IPS DF 19.7 (cell line): Measurements from ENCODE around the gene PXMP4.

Source experiments
- DNase-seq: peaks from one replicate; pipeline ENCODE4 v3.0.0-alpha.2; 2013; ENCODE audit warnings: low read depth, low spot score

Gene PXMP4

DNA sequence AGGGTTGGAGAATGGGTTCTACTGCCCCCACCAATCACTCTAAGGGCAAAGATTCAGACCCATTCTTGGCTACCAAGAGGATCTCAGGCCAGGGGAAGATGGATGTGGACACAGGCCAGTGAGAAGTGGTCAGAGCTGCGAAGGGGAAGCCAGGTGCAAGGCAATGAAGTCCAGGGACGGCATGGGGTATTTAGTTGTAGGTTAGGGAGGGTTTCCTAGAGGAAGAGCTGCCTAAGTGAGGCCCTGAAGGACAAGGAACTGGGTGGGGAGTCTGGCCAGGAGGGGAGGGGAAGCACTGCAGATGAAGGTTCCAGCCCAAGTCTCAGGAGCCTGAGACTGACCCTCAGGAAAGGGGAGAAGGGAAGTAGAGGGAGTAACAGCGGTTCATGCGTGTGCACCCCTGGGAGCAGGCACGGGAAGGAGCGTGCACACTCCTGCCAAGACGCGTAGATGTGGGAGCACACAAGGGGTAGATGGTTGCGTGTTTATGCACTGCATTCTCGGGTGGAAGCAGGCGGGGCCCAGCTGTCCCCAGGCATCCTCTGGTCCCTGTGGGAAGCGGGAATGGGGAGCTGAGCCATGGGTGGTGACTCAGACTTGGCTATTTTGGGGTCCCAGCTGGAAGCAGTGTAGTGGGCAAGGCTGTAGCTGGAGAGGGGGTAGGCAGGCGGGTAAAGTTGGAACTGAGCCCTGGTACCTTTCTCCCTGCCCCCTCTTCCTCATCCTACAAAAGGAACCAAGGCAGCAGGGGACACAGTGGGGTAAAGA lies 50.1 kb downstream of the PXMP4 start:
- no peak for DNase-seq

DNA sequence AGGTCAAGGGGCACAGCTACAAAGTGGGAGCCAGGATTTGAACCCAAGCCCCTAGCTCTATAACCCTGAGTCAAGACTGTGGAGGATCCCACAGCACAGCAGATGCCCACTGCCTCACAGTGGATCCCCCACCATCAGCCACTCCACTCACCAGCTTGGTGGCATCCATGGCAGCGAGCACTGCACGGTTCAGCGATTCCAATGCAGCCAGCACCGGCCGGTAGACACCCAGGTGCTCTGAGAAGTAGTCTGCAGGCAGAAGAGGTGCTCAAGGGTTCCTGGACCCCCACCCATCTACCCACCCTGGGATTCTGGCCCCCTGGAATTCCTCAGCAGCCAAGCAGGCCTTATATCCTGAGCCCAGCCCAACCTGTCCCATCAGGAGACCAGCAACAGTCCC lies 50.9 kb downstream of the PXMP4 start:
- no peak for DNase-seq

DNA sequence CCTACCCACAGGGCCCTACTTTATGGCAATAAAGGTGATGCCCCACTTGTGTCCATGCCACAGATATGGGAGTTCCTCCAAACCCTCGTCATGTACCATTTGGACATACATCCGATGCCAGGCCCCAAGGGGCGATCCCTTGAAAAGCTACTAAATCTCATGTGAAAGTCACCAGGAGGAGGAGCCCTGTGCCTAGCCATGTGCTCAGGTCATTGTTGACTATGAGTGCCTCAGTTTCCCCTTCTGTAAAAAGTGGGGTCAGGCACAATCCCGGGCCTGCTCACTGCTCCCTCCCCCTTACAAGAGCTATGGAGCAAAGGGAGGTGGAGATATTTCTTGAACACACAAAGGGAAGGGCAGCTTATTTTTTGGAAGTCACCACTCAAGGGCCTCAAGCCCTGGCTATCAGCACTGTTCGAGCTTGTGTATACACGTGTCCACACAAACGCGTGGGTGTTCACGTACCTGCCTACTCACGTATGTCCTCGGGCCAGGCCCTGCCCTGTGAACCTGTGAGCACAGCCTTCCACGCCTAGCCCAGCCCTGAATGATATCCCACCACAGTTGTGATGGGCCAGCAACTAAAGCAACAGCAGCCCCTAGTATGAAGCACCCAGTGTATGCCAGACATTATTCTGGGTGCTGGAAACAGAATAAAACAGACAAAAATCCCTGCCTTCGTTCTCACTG lies 51.5 kb downstream of the PXMP4 start:
- DNase-seq = no peak

DNA sequence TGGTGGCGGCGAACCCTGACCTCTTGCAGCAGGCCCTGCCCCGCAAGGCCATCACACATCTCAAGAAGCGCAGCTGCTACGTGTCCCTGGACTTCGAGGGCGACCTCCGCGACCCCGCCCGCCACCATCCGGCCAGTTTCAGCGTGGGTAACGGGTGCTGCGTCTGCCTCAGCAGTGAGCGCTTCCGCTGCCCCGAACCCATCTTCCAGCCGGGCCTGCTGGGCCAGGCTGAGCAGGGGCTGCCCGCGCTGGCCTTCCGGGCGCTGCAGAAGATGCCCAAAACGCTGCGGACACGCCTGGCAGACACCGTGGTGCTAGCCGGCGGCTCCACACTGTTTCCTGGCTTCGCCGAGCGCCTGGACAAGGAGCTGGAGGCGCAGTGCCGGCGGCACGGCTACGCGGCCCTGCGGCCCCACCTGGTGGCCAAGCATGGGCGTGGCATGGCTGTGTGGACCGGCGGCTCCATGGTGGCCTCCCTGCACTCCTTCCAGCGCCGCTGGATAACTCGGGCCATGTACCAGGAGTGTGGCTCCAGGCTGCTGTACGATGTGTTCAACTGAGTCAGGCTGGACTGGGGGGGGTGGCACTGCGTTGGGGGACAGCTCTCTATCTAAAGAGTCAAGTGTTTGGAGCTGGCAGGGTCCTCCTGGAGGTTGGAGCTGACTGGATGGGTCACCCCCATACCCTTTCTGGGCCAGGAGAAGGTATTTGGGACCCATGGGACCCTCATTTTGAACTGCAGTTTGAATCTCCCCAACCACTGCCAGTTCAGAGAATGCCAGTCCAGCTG lies 52.2 kb downstream of the PXMP4 start:
- no peak for DNase-seq

DNA sequence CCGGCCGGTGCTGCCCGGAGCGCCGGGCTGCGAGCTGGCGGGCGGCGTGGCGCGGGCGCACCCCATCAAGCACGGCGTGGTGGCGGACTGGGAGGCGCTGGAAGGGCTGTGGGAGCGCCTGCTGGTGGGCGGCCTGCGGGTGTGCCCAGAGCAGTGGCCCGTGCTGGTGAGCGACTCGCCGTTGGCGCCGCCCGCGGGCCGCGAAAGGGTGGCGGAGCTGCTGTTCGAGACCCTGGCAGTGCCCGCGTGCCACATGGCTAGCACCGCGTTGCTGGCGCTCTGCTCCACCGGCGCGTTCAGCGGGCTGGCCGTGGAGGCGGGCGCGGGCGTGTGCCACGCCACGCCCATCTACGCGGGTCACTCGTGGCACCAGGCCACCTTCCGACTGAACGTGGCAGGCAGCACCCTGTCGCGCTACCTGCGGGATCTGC lies 52.9 kb downstream of the PXMP4 start:
- no peak for DNase-seq

DNA sequence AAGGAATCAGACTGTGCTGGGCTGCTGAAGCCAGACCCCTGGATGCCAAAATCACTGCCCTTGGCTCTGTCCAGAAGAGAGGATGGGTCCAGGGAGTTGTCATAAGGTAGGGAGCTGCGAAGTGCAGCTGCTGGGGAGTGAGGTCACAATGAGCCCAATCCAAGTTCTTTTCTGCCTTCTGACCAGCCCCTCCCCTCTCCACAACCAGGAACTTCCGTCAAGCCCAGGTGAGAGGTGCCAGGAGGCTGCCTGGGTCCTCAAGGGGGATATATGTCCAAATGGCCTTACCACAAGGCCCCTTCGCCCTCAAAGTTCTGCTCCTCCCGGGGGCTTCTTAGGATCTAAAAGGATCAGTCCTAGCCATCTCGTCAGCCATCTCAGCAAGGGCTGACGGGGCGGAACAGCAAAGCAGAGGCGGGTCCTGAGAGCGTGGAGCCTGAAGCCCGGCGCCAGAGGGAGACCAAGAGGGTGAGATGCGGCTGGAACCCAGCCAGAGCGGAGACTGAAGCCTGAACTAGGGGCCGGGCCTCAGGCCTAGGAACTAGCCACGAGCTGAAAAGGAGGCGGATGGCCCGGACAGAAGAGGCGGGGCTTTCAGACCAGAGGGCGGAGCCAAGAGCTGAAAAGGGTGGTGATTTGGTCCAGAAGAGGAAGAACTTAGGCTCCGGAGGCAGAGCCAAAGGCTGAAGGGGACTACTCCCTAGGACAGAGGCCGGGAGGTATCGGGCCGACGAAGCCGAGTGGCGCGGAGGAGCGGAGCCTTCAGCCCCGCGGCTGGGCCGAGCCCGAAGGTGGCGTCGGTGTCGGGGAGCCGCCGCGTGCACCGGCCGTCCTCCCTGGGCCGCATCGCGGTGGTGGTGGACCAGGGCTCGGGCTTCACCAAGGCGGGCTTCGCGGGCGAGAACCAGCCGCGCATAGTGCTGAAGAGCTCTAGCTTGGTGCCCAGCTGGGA lies 53.5 kb downstream of the PXMP4 start, which contains the start of gene ACTL10:
TSS of gene ACTL10 (plus strand) at position 651 of the 952 bp plus-strand sequence. CDS start 555 bp downstream, outside the sequence.
- DNase-seq = peak; percentile 81

DNA sequence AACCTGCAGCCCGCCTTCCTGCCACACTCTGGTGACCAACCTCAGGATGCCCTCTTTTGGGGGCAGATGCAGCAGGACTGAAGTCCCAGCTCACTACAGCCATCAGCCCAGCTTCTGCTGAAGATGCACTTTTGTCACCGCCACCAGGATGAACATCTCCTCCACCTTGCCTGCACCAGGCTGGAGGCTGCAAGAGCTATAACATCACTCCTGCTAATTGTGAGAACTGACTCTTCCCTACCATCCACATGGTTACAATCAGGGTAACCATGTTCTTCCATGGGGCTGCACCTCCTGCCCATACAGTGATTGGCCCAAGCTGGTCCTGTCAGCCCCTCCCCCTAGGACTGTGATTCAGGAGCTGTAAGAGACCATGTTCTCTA lies 55.4 kb downstream of the PXMP4 start:
- DNase-seq = no peak

DNA sequence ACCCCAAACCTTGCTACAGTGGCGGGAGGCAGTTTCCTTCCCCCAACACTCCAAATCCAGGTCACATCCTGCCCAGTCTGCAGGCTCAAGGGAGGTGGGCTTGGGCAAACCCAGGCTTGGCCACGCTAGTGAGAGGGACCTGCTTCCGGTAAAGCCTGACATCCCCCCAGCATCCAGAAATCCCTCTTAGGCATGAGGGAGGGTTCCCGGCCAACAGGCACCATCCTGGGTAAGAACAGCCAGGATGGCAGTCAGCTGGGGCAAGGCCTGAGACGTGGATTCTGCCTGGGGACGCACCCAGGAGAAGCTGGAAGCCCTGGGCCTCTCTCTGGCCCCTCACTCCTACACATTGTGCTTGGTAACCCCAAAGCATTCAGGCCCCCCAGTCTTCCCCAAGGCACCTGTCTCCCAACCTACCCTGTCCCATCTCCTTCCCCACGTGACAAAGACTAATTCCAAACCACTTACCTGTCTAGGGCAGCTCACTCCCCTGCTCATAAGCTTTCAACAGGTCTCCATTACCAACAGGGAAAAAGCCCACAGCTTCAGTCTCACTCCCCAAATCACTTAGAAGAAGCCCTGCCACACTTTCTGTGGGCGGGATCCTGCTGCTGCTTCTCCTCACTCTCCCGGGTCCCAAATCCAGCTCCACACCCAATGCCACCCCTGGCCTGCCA lies 55.9 kb downstream of the PXMP4 start:
- DNase-seq = no peak

DNA sequence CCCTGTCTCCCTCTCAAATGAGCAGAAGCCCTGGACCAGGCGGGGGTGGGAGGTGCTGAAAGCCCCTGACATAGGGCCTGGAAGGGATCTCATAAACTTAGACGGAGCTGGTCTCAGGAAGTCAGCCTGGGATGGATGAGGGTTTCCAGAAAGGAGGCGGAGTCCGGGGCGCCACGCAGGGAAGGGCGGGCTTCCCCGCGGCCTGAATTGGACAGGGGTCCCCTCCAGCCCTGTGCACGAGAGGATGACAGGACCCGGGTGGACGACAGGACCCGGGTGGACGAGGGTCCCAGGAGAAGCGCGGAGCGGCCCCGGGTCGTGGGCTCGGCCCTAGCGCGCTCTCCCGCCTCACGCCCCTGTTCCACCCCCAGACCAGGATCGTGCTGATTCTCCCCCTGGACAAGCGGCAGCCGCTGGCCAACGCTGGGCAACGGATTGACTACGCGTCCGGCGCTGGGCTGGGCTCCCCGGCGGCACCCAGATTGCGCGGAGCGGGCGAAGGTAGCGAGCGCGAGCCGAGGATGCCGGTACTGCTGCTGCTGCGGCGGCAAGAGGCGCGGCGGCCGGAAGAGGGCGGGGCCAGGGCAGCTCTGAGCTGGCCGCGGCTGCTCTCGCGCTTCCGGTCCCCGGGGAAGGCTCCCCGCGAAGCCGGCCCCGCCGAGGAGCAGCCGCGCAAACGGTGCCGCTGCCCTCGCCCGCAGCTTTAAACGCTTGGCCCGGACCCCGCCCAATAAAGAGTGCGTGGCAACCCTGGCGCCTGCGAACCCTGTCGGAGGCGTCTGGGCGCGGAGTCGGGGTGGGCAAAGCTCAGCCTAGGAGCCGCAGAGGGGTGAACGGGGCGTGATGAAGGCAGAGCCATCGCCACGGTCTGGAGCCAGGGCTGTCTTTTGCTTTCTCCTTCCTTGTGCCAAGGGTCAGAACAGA lies 56.7 kb downstream of the PXMP4 start:
- DNase-seq = no peak

DNA sequence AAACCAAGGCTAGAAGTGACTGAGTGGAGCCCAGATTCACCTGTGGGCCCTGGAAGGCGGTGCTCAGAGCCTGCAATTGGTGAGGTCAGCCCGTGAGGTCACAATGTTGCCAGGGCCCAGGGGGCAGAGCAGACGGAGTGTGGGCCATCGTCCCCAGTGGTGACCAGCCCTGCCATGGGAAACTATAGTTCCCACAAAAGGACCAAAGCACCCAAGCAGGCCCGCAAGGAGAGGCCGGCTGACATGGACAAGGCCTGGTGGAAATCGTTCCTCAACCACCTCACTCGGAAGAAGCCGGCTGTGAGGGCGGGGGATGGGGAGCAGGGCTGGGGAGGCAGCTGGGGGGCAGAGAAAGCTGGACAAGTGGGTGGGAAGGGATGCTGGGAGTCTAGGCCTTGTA lies 57.9 kb downstream of the PXMP4 start, which contains the start of gene C20orf144:
TSS of gene C20orf144 (plus strand) at position 156 of the 400 bp plus-strand sequence. CDS start at position 175, 19 bp downstream.
- DNase-seq = no peak

DNA sequence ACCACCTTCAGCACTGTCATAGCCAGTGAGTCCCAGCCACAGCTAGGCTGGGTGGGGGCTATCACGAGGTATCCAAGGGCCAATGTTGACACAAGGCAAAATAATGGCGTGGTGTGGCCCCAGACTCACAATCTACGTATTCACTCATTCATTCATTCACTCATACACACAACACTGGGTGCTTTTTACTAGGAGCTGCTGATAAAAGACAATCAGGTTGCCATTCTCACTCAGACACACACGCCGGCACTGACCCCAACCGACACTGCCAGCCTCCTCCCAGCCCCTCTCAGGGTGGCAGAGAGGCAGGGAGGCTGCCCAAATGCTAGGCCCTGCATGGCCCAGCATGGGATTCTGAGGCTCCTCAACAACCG lies 59.4 kb downstream of the PXMP4 start:
- no peak for DNase-seq

DNA sequence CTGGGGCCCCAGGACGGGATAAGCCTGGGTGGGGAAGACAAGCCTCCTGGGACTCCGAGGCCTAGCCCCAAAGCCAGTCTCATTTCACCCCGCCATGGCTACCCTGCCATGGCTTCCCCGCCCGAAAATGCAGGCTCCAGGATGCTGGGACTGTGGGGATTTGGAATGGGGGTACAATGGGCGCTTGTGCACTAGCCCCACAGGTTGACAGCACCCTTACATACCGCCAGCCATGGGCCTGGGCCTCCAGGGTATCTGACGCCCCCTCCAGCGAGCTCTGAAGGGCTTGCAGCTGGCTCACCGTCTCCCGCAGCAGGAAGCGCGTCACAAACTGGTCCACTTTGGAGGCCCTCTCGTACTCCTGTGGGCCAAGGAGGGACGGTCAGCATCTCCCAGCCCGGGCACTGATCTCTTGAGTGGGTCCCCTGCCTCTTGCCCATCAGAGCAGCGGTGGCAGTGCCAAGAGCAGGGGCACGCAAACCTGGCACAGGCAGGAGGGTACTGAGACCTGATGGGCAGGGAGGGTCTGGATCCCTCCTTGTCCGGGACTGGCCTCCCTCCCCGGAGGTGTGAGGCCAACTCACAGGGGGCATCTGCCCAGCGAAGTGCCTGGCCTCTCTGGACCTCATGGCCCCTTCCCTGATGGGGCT lies 60.0 kb downstream of the PXMP4 start:
- no peak for DNase-seq

DNA sequence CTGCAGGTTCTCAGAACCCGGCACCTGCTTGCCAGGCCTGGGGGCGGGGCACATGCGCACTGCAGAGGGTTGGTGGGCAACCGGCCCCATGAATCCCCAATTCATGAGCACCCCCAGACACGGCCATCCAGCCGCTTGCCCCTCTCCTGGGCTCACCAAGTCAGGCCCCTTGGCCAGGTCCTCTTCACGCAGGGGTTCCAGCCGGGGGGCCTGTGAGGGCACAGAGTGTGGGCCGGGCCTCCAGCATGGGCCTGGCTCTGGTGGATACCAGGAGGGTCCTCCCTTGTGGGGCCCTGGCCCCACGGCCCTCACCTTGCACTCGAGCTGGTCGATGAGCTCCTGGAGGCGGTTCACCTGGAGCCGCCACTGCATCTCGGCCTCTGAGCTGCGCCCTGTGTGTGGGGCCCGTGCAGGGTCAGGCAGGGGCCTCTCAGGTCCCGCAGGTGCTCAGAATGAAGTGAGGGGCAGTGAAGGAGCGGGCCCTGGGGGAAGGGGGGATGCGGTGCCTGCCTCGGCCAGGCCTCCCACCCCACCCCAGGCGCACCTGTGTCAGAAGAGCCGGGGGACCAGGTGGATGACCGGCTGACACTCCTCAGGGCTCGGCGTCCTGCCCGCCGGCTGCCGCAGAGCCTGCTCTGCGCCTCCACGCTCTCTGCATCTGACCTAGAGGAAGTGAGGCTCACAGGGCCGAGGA lies 60.6 kb downstream of the PXMP4 start:
- DNase-seq = no peak

DNA sequence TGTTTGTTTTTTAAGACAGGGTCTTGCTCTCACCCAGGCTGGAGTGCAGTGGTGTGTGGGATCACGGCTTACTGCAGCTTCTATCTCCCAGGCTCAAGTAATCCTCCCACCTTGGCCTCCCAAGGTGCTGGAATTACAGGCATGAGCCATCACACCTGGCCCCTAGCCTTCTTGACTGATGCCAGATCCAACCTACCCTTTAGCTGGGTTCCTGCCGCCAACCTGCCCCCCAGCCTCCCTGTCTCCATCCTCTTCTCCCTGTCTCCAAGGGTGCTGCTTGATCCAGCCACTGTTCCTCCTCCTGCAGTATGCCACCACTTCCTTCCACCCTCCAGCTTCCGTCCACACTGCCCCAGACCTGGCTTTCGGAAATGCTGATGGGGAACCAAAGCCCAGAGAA lies 61.2 kb downstream of the PXMP4 start:
- no peak for DNase-seq

DNA sequence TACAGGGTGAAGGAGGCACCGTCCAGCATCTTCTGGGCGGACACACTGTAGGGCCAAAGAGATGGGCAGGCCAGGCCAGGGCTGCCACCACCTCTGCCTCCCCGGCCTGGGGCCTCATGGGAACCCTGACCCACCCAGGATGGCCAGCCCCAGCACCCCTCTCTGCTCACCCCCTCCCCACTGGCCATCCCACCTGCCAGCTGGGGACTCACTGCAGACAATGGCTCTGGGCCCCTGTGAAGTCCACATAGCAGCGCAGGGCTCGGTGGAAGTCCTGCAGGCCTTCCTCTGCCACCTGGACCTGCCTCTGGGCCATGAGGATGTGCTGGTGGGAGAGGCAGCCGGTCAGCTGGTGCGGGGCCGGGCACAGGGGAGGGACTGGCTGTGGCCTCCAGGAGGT lies 61.6 kb downstream of the PXMP4 start:
- no peak for DNase-seq

DNA sequence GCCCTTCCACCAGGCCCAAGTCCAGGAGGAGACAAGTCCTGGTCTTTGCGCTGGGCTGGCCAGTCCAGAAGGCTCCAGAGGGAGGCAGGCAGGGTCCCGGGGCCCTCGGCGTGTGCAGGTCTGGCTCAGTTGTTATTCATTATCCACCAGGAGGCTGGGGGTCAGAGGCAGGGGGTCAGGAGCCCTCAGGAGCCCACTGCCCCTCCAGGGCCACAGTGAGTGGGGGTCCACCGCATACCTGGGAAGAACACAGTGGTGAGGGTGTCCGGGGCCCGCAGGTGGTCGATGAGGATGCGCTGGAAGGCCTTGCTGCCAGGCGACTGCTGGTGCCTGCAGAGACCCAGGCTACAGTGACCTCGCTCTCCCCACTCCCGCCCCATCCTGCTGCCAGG lies 62.4 kb downstream of the PXMP4 start:
- DNase-seq = no peak

DNA sequence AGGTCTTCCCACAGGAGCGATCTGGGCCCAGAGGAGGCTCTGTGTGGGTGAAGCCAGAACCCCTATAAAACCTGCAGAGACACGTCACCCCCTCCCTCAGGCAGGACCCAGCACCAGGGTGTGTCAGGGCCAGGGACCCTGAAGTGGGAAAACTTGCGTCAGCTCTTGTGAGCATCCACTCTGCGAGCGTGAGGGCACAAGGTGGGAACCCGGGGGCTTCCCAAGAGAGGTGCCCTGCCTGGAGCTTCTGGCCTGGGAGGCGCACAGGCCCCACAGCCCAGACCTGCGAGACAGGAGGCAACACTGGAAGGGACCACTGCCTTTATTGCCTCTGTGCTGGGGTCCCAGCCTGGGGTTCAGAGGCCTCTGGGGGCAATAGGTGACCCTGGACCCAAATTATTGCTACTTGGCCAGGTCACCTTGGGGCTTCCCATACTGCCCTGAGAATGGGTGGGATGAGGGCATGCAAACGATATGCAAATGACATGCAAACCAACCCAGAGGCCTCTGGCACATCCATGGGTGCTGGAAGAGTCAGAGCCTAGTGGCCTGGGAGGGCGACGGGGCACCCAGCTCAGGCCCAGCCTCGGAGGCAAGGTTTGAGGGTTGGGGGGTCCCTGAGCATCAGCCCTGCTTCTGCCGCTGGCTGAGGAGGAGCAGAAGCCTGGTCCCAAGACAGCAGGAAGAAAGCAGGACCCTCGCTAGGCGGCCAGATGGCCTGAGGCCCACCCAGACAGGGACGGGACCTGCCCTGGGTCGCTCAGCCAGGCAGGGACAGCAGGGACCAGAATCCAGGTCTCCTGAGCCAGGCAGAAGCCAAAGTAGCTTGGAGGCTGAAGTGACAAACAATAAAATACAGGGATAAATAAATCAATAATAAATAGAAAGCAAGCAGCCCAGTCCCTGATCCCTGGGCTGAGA lies 63.1 kb downstream of the PXMP4 start:
- DNase-seq = no peak
